Esophagus squamous epithelium (tissue), 4 donors: ENCODE data around the gene PKP4.

Experiments used
- CTCF ChIP-seq, 6 experiments: fragments of 450-650 bp in 4 of 6; fragments of 200-600 bp in 2 of 6; sonication (generic) in 2 of 6; IDR thresholded peaks; one replicate each; pipeline ENCODE4 v1.5.1; 2016 to 2019; ENCODE audit warnings: antibody characterized with exemption in 6 of 6, mild to moderate bottlenecking in 4 of 6, moderate library complexity in 4 of 6
- POLR2A ChIP-seq, 4 donors: fragments of 450-650 bp; IDR thresholded peaks; one replicate each; pipeline ENCODE4 v1.6.1; 2017; ENCODE audit warnings: antibody characterized with exemption in 4 of 4, mild to moderate bottlenecking in 4 of 4, moderate library complexity in 3 of 4

- no peak for TF ChIP-seq CTCF (IDR thresholded peaks at IDR 0.05)
- no peak for TF ChIP-seq POLR2A (IDR thresholded peaks at IDR 0.05)
Measured at GRCh38 chr2:158655628-158656027, 198.9 kb downstream of the PKP4 start.
